Measurements from ENCODE around the gene XAGE2.
"Not testable (repeated sequence)": the region's sequence is repeated elsewhere in the genome, so short reads cannot be mapped to it uniquely, and the experiment has no call there.

XAGE2 gene

GRCh38 chrX:52368368-52369055 lies at the start of gene XAGE2:
XAGE2 (plus strand) TSS chrX:52369021; CDS start chrX:52370015, 994 bp downstream.
- no peak for DNase-seq

GRCh38 chrX:52337410-52337809 lies 31.4 kb upstream of the XAGE2 start:
- DNase-seq, result no peak

GRCh38 chrX:52341493-52341892 lies 27.3 kb upstream of the XAGE2 start:
- no peak for DNase-seq

- not testable (repeated sequence) for DNase-seq
Observed at GRCh38 chrX:52343131-52343530, 25.7 kb upstream of the XAGE2 start.

GRCh38 chrX:52345402-52345801 lies 23.4 kb upstream of the XAGE2 start:
- not testable (repeated sequence) for DNase-seq

- no peak for DNase-seq
Observed at GRCh38 chrX:52346174-52347165, 22.4 kb upstream of the XAGE2 start.

- no peak for DNase-seq
Observed at GRCh38 chrX:52349681-52350080, 19.1 kb upstream of the XAGE2 start.

- DNase-seq, result no peak
Observed at GRCh38 chrX:52352551-52352950, 16.3 kb upstream of the XAGE2 start.

GRCh38 chrX:52353838-52354237 lies 15.0 kb upstream of the XAGE2 start:
- DNase-seq, result no peak

GRCh38 chrX:52355108-52355507 lies 13.7 kb upstream of the XAGE2 start:
- no peak for DNase-seq

- no peak for DNase-seq
Observed at GRCh38 chrX:52359614-52360232, 9.1 kb upstream of the XAGE2 start.

GRCh38 chrX:52361941-52362340 lies 6.9 kb upstream of the XAGE2 start:
- no peak for DNase-seq

- DNase-seq, result peak; percentile 6
Observed at GRCh38 chrX:52363247-52363883, 5.5 kb upstream of the XAGE2 start.

GRCh38 chrX:52378870-52379269 lies 10.0 kb downstream of the XAGE2 start:
- no peak for DNase-seq

GRCh38 chrX:52380993-52381392 lies 12.2 kb downstream of the XAGE2 start:
- no peak for DNase-seq

- DNase-seq, result no peak
Observed at GRCh38 chrX:52410439-52411394, 41.9 kb downstream of the XAGE2 start.

- no peak for DNase-seq
Observed at GRCh38 chrX:52415304-52415703, 46.5 kb downstream of the XAGE2 start.

- no peak for DNase-seq
Observed at GRCh38 chrX:52416816-52417215, 48.0 kb downstream of the XAGE2 start.

GRCh38 chrX:52420824-52421443 lies 52.1 kb downstream of the XAGE2 start:
- DNase-seq, result no peak

- DNase-seq, result no peak
Observed at GRCh38 chrX:52422884-52423283, 54.1 kb downstream of the XAGE2 start.

GRCh38 chrX:52424656-52425055 lies 55.8 kb downstream of the XAGE2 start:
- DNase-seq, result no peak

Measured in NCI-H1105 treated with DMSO at 0.1 percent for 48 hours (cell line).